AML-193 (cell line): ENCODE data around the gene TRAK2.
"Not testable (repeated sequence)": the region's sequence is repeated elsewhere in the genome, so short reads cannot be mapped to it uniquely, and the experiment has no call there.

ENCODE experiments used
- DNase-seq, 2 experiments: peaks; one replicate each; lab custom pipeline; 2025; lab: John Stamatoyannopoulos, UW

TRAK2 gene

DNA sequence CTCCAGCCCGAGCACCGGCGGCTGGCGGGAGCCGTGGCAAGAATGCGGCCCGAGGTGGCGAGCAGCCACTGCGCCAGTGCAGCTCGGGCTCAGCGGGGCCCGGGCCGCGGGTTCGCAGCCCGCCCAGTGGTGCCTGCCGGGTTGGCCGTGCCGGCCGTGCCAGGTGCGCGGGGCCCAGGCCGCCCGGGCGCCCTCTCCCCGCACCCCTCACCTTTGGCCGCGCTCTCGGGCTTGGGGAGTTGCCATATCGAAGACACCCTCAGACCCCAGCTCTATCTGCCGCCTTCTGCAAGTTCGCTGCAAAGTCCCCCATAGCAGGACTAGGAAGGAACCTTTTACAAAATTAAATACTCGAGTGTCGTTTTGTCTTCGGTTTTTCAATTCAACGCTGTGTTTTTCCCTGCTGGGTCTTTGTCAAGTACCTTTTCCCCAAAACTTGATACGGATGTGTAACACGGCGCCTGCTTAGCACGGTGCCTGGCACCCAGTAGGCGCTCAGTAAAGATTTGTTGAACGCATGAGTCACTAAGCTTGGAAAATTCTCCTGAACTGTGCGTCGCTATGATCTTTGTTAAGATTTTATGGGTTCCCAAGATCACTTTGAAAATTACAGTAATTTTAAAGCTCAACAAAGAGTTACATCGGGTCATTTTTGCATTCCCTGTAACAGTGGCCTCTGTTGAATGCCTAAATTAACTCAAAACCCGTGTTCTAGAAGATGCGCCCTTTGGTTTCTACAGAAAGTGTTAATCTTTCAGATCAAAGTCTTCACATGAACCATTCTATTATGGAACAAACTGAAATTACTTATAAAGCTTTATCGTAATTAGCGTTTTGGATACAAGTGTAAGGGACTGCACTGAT is 1.0 kb upstream of the TRAK2 start:
- no peak for DNase-seq

DNA sequence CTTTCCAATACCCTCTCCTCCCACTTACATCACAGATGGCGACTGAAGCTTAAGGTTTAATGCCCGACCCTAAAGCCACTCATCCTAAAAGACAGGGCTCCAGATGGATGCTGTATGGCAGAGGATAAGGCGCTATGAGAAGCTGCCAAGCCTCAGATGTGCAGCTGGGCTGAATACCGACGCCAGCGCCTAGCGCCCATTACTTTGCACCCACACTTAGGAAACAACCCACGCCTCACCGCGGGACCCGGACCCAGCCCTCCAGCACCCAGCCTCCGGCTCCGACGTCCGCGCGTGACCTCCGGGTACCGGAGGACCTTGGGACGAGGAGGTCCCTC is 335 bp downstream of the TRAK2 start:
- DNase-seq: no peak

DNA sequence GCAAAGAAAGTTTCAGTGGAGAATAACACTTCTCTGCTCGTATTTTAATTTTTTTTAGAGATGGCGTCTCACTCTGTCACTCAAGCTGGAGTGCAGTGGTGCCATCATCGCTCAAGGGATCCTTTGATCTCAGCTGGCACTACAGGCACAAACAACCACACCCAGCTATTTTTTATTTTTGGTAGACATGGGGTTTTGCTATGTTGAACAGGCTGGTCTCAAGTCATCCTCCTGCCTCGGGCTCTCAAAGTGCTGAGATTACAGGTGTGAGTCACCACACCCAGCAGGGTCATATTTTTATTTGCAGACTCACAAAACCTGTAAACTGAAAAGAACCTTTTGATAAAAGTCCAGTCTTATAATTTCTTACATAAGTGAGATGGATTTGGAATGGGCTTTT is 2.6 kb downstream of the TRAK2 start:
- DNase-seq: no peak

DNA sequence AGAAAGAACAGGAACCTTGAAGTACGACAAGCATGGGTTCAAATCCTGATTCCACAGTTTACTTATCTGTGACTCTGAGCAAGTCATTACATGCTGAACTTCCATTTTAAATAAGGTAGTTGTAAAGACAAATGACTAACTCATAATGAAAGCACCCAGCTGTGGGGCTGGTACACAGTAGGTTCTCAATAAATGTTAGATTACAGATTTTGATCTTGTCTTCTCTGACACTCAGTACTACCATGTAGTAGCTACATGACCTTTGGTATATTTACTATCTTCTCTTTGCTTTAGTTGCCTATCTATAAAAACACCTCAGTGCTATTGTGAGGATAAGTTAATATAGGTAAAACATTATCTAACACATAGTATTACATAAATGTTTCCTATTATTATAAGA is 3.2 kb downstream of the TRAK2 start:
- no peak for DNase-seq

DNA sequence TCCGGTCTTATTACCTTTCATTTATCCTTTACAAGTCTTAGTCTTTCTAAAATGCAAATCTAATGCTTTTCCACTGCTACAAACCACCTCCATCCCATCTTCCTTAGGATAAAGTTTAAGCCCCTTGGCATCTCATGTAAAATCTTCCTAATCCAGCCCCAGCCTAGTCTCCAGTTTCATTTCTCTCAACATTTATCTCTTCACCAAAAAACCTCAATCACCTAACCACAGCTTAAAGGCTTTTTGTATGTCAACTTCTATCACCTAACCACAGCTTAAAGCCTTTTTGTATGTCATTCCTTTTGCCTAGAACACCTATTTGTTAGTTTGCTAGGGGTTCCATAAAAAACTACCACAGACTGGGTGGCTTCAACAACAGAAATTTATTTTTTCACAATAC is 4.2 kb downstream of the TRAK2 start:
- no peak for DNase-seq

DNA sequence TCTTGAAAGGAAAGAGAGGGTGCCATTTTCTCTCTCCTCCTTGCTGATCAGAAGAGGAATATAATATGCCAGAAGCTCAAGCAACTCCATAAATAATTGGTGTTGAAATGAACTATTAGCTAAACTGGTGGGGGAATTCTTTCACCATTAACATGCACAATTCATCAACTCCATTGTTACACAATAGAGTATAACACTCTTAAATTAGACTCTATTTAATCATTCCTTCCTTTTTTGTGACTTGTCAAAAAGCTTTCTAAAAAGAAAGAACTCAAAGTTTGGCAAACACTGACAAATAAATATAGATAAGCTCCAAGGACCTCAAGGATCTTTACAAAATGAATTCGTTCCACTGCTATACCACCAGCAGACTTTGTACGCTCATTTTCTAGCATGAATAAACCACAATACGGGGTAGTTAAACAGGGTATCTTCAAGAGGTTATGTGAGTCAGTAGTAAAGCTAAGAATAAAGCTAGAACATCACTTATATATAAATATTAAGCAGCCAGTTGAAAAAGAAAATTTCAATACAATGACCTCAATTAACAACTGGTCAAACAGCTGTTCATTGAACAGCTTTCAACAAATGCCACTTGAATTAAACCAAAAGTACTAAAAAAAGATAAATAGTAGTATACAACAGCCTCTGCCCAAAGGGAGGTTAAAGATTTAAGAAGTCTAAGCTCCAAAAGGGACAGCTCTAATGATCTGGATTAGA is 6.4 kb downstream of the TRAK2 start:
- no peak for DNase-seq

DNA sequence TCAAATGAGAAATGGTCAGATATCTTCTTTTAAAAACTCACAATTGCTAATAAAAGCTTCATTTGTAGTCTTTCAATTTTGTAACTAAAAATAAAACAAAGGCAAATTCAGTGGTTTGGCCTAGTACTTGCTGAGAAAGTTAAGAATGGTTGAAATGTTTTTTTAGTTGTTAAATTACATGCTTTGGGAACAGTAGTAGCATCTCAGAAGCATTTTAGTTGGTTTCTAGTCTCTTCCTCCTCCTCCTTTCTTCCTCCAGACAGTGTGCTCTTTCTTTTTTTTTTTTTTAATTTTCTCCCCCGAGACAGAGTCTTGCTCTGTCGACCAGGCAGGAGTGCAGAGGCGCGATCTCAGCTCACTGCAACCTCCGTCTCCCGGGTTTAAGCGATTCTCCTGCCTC is 9.8 kb downstream of the TRAK2 start:
- no peak for DNase-seq

DNA sequence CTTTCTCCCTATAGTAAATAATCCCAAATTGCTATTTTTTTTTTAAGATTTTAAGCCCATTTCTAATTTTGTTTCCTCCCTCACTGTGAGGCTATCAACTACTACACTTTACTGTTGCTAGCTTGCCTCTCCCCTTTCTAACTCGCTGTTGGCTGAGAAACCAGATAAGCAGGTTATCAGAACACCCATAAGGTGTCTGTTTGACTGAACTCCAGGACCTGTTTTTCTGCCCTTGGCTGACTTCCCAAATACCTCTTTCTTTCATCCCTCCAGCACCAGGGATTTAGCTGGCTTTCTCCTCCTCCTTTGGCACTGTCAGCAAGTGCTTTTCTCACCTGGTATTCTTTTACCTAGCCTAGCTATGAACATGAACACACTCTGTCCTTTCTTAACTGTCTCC is 11.1 kb downstream of the TRAK2 start:
- no peak for DNase-seq

DNA sequence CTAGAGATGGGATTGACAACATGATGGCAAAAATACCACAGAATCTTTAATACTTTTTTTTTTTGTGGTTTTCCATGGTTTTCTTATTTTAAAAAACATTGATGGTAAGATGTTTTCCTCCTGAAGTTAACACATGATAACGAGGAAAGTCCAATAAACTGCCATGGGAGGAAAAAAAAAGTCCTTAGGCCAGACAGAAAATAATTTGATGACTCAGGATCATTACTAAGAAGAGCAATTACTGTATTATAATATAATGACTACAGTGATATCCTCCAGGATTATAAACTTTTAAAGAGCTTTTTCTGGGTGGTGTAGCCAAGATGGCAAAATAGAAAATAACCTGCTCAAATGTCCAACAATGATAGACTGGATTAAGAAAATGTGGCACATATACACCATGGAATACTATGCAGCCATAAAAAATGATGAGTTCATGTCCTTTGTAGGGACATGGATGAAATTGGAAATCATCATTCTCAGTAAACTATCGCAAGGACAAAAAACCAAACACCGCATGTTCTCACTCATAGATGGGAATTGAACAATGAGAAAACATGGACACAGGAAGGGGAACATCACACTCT is 11.8 kb downstream of the TRAK2 start:
- not testable (repeated sequence) for DNase-seq

DNA sequence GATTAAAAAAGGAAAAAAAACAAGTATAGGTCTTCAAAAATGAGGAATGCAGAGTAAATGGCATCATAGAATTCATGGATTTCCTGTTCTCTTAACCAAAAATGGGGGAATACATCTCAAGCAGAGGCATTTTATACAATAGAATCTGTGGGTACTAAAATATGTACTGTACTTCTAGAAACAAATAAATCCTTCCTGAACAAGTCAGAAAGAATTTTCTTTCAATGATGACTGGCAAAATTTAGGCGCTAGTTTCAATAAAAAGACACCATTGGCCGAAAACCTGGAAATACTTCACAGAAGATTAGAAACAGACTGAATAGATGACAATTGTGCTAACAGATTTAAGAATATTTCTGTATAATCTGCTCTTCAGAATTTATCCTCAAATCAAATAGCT is 15.1 kb downstream of the TRAK2 start:
- no peak for DNase-seq

DNA sequence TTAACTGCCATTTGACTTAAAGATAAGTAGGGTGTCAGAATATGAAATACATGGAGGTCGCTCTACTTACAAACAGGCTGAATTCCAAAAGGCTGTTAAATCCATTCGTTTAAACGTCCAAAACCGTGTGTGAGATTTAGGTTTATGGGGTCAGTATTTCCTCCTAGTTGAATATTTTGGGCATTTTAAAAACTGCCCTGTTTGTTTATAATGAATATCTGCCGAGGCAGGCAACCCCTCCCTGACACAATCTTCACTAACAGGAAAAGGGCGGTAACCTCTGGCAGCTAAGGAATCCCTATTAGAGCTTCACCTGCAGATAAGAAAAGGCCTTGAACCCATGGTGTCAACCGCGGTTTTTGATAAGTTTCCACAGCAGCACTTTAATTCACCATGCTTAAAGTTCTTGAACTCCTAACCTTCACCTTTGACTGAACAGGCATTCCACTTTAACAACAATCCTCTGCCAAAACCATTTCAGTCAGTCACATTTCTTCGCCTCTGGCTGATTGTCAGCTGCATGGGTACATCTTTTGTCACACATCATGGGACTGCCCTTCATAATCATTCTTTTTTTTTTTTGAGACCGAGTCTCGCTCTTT is 17.8 kb downstream of the TRAK2 start:
- DNase-seq: no peak

DNA sequence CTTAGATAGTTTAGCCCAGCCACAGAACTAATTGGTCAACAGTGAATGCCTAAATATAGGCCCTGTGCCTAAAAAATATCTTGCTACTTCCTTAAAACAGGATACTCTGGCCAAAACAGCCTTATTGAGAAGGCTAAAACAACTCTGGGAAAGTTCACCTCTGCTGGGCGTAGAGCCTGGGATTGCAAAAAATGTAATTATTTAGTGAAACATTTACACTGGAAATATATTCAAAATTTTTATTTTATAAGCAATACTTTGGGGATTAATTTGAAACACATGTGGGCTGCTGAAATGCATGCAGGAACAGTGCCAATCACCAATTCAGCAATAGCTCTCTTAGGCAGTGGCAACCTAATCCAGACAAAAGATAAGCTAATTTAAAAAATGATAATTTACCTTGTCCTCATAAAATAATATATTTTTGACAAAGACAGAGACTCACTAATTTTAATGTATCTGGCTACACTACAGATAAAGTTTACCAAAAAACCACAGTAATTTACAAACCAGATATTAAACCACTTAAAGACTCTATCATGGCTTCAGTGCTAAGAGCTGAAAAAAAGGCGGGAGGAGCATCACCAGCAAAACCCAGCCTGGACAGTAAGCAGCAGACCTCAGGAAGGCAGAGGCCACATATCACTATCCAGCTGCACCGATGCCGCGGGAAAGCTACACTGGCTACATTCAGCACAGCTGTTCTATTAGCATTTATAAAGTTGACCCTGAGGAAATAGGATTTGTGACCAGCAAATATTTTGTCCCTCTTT is 18.5 kb downstream of the TRAK2 start:
- no peak for DNase-seq

DNA sequence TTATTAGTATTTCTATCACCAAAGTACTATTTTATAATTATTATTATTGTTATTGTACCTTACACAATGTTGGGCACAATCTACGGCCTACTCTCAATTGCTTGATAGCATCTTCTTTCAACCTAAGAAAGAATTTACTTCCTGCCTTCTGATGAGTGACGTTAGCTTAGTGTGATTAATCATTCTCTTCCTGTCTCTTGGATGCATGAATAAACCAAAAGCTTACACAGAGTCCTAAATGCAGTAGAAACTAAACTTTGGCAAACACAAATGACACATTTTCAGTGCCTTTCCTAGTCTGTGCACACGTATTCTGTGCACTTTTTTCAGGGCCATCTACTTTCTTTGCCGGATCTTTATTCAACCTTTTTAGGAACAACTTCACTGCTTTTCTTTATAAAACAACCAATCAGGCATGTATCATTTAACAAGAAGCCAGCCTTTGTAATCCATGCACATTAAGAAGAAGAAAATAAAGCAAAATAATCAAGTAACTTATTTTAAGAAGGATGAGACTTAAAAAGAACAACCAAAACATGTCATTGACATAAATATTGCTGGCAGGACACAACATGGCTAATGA is 19.1 kb downstream of the TRAK2 start:
- DNase-seq: no peak

DNA sequence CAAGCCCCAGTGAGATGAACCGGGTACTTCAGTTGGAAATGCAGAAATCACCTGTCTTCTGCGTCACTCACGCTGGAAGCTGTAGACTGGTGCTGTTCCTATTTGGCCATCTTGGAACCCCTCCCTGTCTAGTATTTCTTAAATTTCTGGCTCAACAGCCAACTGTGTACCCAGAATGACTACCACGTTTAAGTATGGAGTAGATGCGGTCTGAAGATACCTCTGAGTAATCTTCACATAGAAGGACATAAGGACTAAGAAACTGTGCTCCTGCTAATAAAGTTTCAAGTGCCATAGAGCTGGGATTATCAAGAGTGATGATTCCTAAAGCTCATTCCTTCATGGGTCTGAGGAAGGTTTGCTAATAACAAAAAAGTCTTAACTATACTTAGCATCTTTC is 20.4 kb downstream of the TRAK2 start:
- no peak for DNase-seq

DNA sequence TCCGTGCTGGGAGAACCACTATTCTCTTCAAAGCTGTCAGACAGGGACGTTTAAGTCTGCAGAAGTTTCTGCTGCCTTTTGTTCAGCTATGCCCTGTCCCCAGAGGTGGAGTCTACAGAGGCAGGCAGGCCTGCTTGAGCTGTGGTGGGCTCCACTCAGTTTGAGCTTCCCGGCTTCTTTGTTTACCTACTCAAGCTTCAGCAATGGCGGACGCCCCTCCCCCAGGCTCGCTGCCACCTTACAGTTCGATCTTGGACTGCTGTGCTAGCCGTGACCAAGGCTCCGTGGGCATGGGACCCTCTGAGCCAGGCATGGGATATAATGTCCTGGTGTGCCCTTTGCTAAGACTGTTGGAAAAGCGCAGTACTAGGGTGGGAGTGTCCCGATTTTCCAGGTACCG is 20.9 kb downstream of the TRAK2 start:
- DNase-seq: not testable (repeated sequence)

DNA sequence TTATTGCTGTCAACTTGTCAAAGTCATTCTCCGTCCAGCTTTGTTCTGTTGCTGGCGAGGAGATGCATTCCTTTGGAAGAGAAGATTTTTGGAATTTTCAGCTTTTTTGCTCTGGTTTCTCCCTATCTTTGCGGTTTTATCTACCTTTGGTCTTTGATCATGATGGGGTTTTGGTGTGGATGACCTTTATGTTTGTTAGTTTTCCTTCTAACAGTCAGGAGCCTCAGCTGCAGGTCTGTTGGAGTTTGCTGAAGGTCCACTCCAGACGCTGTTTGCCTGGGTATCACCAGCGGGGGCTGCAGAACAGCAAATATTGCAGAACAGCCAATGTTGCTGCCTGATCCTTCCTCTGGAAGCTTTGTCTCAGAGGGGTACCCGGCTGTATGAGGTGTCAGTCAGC is 21.4 kb downstream of the TRAK2 start:
- DNase-seq: not testable (repeated sequence)

DNA sequence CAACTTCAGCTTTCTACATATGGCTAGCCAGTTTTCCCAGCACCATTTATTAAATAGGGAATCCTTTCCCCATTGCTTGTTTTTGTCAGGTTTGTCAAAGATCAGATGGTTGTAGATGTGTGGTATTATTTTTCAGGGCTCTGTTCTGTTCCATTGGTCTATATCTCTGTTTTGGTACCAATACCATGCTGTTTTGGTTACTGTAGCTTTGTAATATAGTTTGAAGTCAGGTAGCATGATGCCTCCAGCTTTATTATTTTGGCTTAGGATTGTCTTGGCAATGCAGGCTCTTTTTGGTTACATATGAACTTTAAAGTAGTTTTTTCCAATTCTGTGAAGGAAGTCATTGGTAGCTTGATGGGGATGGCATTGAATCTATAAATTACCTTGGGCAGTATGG is 22.9 kb downstream of the TRAK2 start:
- DNase-seq: not testable (repeated sequence)

DNA sequence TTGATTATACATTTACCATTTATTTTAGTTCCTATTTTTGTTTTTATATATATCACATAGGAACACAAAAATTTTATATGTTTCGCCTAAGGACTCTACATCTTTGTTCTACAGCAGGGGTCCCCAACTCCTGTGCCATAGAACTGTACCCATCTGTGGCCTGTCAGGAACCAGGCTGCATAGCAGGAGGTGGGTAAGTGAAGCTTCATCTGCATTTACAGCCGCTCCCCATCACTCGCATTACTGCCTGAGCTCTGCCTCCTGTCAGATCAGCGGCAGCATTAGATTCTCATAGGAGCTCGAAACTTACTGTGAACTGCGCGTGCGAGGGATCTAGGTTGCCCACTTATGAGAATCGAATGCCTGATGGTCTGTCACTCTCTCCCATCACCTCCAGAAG is 25.3 kb downstream of the TRAK2 start:
- no peak for DNase-seq

DNA sequence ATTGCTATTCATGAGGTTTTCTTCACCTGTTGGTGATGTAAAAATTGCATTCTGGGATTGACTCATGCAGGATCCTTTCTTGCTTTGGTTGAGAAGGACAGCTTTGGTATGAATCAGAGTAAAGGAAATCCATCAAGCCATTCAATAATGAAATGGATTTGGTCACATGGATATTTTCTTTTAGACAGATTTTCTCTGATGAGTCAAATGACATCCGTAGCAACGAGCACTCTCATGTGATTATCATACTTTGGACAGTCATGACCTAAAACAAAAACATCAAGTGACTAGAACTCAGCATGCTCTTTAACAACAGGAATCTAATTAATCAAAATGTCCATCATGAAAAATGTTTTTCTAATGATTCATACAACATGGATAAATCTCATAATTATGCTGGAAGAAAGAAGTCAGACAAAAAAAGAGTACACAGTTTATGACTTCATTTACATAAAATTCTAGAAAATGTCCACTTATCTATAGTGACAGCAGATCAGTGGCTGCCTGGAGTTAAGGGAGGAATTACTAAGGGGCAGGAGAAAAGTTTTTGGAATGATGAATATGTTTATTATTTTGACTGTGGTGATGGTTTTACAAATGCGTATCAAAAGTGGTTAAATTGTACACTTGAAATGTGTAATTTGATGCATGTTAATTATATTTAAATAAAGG is 30.7 kb downstream of the TRAK2 start:
- DNase-seq: no peak

DNA sequence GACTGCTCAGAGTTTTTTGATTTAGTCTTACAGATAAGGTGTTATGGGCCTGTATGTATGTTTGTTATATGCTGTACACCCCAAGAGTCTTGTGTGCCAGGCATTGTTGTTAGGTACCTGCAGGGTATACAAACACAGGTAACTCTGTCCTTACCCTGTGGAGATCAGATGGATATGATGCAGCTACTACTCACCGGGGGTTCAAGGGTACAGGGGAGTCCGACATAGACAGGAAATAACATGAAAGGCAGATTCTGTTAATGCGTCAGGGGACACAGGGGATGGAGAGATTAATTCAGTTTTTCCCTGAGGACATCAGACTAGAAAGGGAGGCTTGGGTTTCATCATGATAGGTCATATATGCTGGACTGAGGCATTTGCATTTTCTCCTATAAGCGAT is 31.3 kb downstream of the TRAK2 start:
- DNase-seq: no peak

DNA sequence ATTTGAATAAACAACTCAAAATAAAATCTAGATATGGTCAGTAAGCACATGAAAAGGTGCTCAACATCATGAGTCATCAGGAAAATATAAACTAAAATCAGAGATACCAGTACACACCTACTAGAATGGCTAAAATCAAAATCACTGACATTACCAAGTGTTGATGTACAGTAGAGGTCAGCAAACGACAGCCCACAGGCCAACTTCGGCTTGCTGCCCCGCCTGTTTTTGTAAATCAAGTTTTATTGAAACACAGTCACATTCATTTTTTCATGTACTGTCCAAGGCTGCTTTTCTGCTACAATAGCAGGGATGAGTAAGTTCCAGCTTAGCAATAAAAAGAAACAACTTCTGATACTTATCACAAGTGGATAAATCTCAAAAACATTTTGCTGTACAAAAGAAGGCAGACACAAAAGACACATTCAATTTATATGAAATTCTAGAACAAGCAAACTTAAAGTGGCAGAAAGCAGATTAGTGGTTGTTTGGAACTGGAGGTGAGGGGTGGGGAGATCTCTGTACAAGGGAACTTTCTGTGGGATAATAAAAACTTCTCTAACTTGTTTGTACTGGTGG is 32.1 kb downstream of the TRAK2 start:
- DNase-seq: no peak
